Heart right ventricle (tissue), 16 donors: ENCODE measurements around the gene PHYKPL. TPM values are rescaled to one million over a fixed set of nuclear protein-coding genes. Genes with fewer than 3 reads are reported as not detected.

Experiments
- ATAC-seq, 8 donors: fragments of 200-7000 bp; cut with Tn5 transposase; one replicate each; pipeline ENCODE4 v1.9.1; 2020; ENCODE audit warnings: mild to moderate bottlenecking in 8 of 8, moderate library complexity in 8 of 8, moderate number of reproducible peaks in 1 of 8
- DNase-seq, 2 donors: peaks; one replicate each; pipeline ENCODE4 v3.0.0-alpha.2; 2020
- H3K27ac ChIP-seq, 10 donors: fragments of 200-600 bp; sonication (generic) in 2 of 10; one replicate each; pipeline versions ENCODE4 v1.5.0 to v1.8.0; 2020 to 2022; ENCODE audit warnings: mild to moderate bottlenecking in 3 of 10
- H3K27me3 ChIP-seq, 7 donors: fragments of 200-600 bp; one replicate each; pipeline ENCODE4 v1.8.0; 2021 to 2022; ENCODE audit warnings: mild to moderate bottlenecking in 2 of 7
- H3K36me3 ChIP-seq, 9 donors: fragments of 200-600 bp; sonication (generic) in 1 of 9; one replicate each; pipeline versions ENCODE4 v1.5.0 to v1.8.0; 2020 to 2022; ENCODE audit warnings: mild to moderate bottlenecking in 2 of 9
- H3K4me1 ChIP-seq, 9 donors: fragments of 200-600 bp; sonication (generic) in 1 of 9; one replicate each; pipeline versions ENCODE4 v1.5.0 to v1.8.0; 2020 to 2022; ENCODE audit warnings: mild to moderate bottlenecking in 4 of 9
- H3K4me3 ChIP-seq, 10 donors: fragments of 200-600 bp; sonication (generic) in 2 of 10; one replicate each; pipeline versions ENCODE4 v1.5.0 to v1.8.0; 2020 to 2022; ENCODE audit warnings: mild to moderate bottlenecking in 7 of 10, moderate library complexity in 2 of 10
- H3K9me3 ChIP-seq, 11 donors: fragments of 200-600 bp in 10 of 11; sonication (generic) in 2 of 11; one replicate each; pipeline versions ENCODE4 v1.5.0 to v1.8.0; 2013 to 2022; ENCODE audit warnings: mild to moderate bottlenecking in 2 of 11, control low read depth in 1 of 11, moderate library complexity in 1 of 11
- CTCF ChIP-seq, 9 donors: fragments of 200-600 bp; sonication (generic) in 2 of 9; IDR thresholded peaks; one replicate each; pipeline versions ENCODE4 v1.5.0 to v1.8.0; 2021 to 2022; ENCODE audit warnings: antibody characterized with exemption in 9 of 9, mild to moderate bottlenecking in 5 of 9, moderate library complexity in 1 of 9
- WGBS, 2 donors: extraction: QIAGEN DNeasy Blood & Tissue Kit; methylation state at CpG; one replicate each; pipeline ENCODE4 v1.1.7; 2013; ENCODE audit warnings: inconsistent platforms in 1 of 2; 5-methylcytosine and 5-hydroxymethylcytosine counted together
- intact Hi-C, 10 donors: fragments of 100-400 bp; cut with DNase I; formaldehyde crosslinking; loops; one replicate each; pipeline versions ENCODE4 v1.11.1 to v1.14.2; 2022
- polyA plus RNA-seq, 2 donors: library from polyadenylated mRNA; stranded (reverse); fragments of 200-250 nt; gene quantifications; one replicate each; pipeline ENCODE4 v1.2.3, GENCODE V29; 2013
- total RNA-seq, 10 donors: library from RNA; stranded (reverse); fragmentation: NEBNext Ultra II Directional in 3 of 10; extraction: Animal tissue kit (Norgen Biotek cat#: 25700) in 3 of 10; gene quantifications; one replicate each; pipeline versions ENCODE4 v1.2.1 to v1.2.4, GENCODE V29; 2021 to 2023
- donor health status: Arrhythmogenic right ventricular cardiomyopathy.
- donor health status: ischemic (EF 13 %, LVEDD 7.1; RV severe dilation, severe dysfunction).
- donor health status: healthy with polysubstance abuse.
- donor health status: DM: no; HTN: yes; CAD: no.
- donor health status: DM: no; HTN: no; CAD: no.
- donor health status: ischemic (EF 25% LVEDD 6.9; RV normal size, moderate dysfunction).
- donor health status: ischemic (EF 25% LVEDD 5.7; RV mildly dilated, moderate dysfunction).
- donor health status: healthy.
- donor health status: DM: yes; HTN: yes; CAD: no.
- donor health status: Ischemic cardiomyopathy.
- donor health status: ischemic (EF 35%, LVEDD 5.7; RV mildly dilated, moderate dysfunction).
- donor health status: nonischemic (EF 11% LVEDD 7.7; RV severe dilation, severe dysfunction).
- donor health status: DM: yes; HTN: yes; CAD: no.
- donor health status: PGD.
- donor health status: ischemic (EF 29% LVEDD 5.4; RV normal size, mild dysfunction).
- donor health status: nonischemic (EF 23%, LVEDD 6.1; RV moderate dilation, normal function).

PHYKPL gene
- total and polyA plus RNA-seq, 12 donors = 24.8 to 59.8 (median 37.3) TPM

DNA sequence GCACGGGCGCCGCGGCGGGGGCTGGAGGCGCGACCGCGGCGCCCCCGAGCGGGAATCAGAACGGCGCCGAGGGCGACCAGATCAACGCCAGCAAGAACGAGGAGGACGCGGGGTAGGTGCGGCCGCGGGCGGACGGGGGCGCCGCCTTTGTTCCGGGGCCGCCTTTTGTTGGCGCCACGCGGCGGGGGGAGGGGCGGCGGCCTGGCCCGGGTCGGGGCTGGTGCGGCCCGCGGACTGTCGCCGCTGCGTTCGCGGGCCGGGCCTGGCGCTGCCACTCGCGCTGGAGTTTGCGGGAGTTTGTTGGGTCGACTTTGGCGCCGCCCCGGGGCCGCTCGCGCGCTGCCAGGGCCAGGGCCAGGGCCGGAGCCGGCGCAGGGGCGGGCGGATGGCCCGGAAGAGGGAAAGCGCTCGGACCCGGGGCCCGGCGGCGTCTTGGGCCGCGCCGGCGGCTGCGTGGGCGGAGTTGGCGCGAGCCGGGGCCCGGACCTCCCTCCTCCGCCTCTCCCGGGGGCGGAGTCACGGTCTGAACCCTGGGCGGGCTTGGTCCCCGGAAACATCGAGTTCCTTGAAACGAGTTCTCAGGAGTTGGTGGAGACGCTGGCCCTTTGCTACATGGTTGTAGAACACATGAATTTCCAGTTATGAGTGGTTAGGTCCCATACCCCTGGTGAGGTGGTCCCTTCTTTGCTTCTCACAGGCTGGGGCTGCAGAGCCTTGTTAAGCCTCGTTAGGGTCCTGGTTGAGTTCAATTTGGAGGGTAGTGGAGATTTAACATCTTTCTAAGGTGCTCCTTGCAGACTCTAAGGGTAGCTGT, 27.5 kb downstream of the PHYKPL start:
- DNase-seq (peak; percentile 76 to 81), ATAC-seq (peak; percentile 45 to 69 (median 54))
- TF ChIP-seq CTCF (IDR thresholded peaks at IDR 0.05) = peak in 1 of 9 donors; percentile 14
- Histone ChIP-seq H3K4me1 (peaks cover 13 to 40% (median 30%) of the 10 kb centered on the region in 9 donors), H3K36me3 (peaks cover 0 to 47% (median 28%) of the 10 kb centered on the region in 9 donors), H3K27me3 (no peaks in the 10 kb centered on the region), H3K4me3 (peak overlapping the region; percentile 70 to 100 (median 85)), H3K27ac (peak overlapping the region; percentile 88 to 98 (median 95)), H3K9me3 (no peaks in the 10 kb centered on the region)
- intact Hi-C loops = loop anchor here in 3 of 10 donors (1.0 to 2.0 kb wide), 3 partner anchors 26 to 28 kb away; partner anchors contain the start of gene PHYKPL (in 2 of the 3)
- WGBS, 2 donors = 0 to 1% methylated on average over 78 to 90 of the region's 90 CpGs

- Histone ChIP-seq H3K27ac (peak within 1 kb of the TSS; percentile 88 to 98 (median 95)), H3K27me3 (no peaks in the 10 kb centered on the region), H3K4me3 (peak within 1 kb of the TSS; percentile 70 to 100 (median 85)), H3K4me1 (peaks cover 13 to 40% (median 30%) of the 10 kb centered on the region in 9 donors), H3K9me3 (no peaks in the 10 kb centered on the region), H3K36me3 (peaks cover 0 to 39% (median 20%) of the 10 kb centered on the region in 9 donors)
- ATAC-seq (peak; percentile 92 to 97 (median 96)), DNase-seq (peak; percentile 92 to 95)
- intact Hi-C loops = loop anchor here in 3 of 10 donors (1.0 to 2.0 kb wide), 3 partner anchors 26 to 28 kb away; partner anchors contain the start of gene PHYKPL (in 2 of the 3)
- WGBS, 2 donors = 0 to 1% methylated on average over 85 to 96 of the region's 96 CpGs
- no peak for TF ChIP-seq CTCF (IDR thresholded peaks at IDR 0.05)
These were observed 28.2 kb downstream of the PHYKPL start, which contains the start of gene HNRNPAB for GRCh38 chr5:178204182-178204934. Gene HNRNPAB (plus strand): TSS chr5:178204533. CDS start chr5:178204838, 305 bp downstream.

DNA sequence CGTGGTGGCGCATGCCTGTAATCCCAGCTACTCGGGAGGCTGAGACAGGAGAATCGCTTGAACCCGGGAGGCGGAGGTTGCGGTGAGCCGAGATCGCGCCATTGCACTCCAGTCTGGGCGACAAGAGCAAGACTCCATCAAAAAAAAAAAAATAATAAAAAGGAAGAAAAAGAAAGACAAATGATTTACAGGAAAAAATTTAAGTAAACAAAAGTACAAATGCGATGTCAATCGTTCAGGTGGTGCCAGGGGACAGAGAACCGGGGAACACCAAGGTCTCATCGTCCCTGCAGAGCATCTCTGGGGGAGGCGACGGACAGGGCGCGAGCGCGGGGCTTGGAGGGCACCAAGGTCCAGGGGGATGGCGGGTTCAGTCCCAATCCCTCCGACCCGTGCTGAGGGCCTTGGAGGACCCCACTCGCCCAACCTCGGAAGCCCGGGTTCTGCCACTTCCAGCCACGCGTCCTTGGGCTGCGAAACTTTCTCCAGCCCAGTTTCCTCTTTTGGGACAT, 28.9 kb downstream of the PHYKPL start:
- intact Hi-C loops = loop anchor here in 3 of 10 donors (1.0 to 2.0 kb wide), 3 partner anchors 27 to 29 kb away; partner anchors contain the start of gene PHYKPL (in 2 of the 3)
- ATAC-seq = peak in 5 of 8 donors; percentile 7 to 35 (median 11)

More for the DNA sequence above, 28.9 kb downstream of the PHYKPL start:
- Histone ChIP-seq H3K27ac (peak overlapping the region in 9 of 10 donors; percentile 19 to 98 (median 95)), H3K4me3 (peak overlapping the region; percentile 70 to 100 (median 85)), H3K27me3 (no peaks in the 10 kb centered on the region), H3K36me3 (peaks cover 0 to 33% (median 13%) of the 10 kb centered on the region in 9 donors), H3K4me1 (peaks cover 13 to 40% (median 30%) of the 10 kb centered on the region in 9 donors), H3K9me3 (no peaks in the 10 kb centered on the region)
- no peak for TF ChIP-seq CTCF (IDR thresholded peaks at IDR 0.05)
- DNase-seq = no peak
- WGBS, 2 donors = 13 to 16% methylated on average over 23 to 30 of the region's 30 CpGs
